GM12801 (cell line): ENCODE data around the gene IZUMO1.

Experiments used
- CTCF ChIP-seq: IDR thresholded peaks from one replicate; pipeline ENCODE4 v1.5.1; 2011; ENCODE audit warnings: control low read depth; ENCODE audit not compliant: insufficient read length; ENCODE audit errors: extremely low read depth

The IZUMO1 gene

GRCh38 chr19:48708471-48708870 is 38.2 kb downstream of the IZUMO1 start:
- TF ChIP-seq CTCF = no peak

GRCh38 chr19:48705431-48705830 is 41.3 kb downstream of the IZUMO1 start:
- TF ChIP-seq CTCF = no peak

GRCh38 chr19:48703316-48703715 is 43.4 kb downstream of the IZUMO1 start:
- no peak for TF ChIP-seq CTCF

- no peak for TF ChIP-seq CTCF
Measured at GRCh38 chr19:48702701-48703100, 44.0 kb downstream of the IZUMO1 start.

- TF ChIP-seq CTCF = no peak
Measured at GRCh38 chr19:48698046-48698445, 48.7 kb downstream of the IZUMO1 start.

- TF ChIP-seq CTCF = no peak
Measured at GRCh38 chr19:48696353-48697010, 50.2 kb downstream of the IZUMO1 start.

- TF ChIP-seq CTCF = no peak
Measured at GRCh38 chr19:48695743-48696352, 50.9 kb downstream of the IZUMO1 start, which contains the start of gene FUT2. Gene FUT2 (plus strand): TSS chr19:48695971. CDS start chr19:48702957, 6,986 bp downstream.
